GM18517 (cell line): Measurements from ENCODE around the gene NEURL3.
A peak's percentile ranks its signal among the peaks of the same experiment; 100 is the strongest.
"Not testable (repeated sequence)": the region's sequence is repeated elsewhere in the genome, so short reads cannot be mapped to it uniquely, and the experiment has no call there.

Source experiments
- ATAC-seq: cut with Tn5 transposase; IDR thresholded peaks from one replicate; pipeline ENCODE4 v1.9.1; 2021; ENCODE audit warnings: mild to moderate bottlenecking, moderate library complexity; ENCODE audit not compliant: unreplicated experiment

NEURL3 gene

DNA sequence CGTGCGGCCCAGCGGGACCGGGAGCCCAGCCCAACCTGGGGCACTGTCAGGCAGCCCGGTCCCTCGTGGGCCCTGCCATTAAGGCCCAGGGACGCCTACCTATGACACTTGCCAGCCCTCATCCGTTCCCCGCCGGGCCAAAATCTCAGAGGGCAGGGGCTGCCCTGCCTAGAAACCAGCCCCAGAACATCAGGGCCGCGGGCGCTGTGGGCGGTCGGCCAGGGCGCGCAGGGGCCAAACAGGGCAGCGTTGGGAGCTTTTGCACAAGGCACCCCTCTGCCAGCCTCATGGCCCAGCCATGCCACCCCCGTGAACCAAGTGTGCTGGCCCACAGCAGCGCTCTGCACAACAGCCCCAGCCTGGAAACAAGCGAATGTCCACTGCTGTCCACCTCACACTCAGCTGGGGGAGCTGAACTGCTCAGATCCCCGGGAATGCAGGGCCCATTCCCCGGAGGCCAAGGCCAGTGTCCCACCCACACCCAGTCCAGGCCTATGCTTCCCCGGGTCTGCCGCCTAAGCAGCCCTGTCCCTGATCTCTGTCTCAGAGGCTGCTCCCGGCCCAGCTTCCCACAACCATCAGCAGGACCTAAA, 3.5 kb upstream of the NEURL3 start:
- ATAC-seq, result no peak

DNA sequence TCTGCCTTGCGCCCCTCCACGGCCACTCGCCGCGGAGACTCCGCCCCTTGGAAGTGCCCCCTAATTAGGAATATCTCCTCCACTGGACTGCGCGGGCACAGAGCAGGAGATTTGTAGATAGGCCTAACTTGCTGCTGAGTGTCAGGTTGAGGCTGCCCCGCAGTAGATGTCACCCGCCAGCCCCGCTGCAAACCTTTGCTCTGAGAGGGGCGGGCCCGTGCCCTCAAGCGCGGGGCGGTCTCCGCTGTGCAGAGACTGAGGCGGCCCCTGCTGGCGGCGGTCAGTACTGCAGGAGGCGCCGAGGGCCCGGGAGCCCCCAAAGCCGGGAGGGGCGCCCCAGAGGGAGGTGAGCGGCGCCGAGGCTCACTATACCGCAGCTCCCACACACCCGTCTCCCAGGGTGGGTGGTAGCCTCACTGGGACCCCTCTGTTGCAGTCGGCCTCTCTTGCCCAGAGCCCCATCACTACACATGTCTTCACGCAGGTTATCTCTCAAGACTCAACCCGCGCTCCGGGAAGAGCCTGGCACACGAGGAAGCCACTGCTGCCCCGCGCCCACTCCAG, 2.9 kb upstream of the NEURL3 start:
- peak; percentile 56 for ATAC-seq

DNA sequence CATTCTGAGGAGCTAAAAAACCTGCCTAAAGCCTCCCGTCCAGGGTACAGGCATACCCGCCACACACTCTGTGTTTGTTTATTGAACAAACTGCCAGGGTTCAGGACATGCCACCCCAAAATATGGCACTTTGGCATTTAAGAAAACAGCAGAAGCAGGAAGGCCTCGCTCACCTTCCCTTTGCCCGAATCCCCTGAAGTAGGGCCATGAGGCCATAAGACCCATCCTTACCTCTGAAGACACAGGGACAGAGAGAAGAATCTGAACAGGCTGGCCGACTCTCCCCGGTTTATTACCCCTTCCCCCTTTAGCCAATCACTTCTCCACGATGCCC, 1.7 kb upstream of the NEURL3 start:
- ATAC-seq, result no peak

DNA sequence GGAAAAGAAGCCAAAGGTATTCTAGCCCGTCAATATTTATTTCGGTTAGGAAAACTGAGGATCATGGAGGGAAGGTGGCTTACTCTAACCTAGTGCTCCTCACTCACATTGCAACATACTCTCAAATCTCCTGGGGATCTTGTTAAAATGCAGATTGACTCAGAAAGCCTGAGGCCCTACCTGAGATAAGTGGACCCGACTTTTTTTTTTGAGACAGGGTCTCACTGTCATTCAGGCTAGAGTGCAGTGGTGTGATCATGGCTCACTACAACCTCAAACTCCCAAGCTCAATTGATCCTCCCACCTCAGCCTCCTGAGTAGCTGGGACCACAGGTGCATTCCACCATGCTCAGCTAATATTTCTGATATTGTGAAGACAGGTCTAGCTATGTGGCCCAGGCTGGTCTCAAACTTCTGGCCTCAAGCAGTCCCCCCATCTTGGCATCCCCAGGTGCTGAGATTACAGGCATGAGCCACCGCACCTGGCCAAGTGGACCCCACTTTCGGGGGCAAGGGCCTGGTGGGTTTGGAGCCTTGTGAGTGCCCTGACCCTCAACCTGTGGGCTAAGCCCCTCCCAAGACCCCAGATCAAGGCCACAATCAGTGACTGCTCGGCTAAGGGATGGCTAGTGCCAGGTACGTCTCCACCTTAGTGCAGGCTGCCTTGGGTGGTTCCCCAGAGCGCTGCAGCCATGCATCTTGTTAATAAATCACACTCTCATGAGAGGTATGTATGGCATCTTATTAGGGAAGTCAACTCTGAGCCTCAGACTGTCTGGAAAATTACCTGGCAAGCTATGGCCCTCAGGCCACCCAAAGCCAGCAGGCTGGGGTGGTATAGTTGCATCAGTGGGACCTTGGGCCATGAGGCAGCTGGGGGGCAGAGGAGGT, 1.1 kb upstream of the NEURL3 start:
- no peak for ATAC-seq

DNA sequence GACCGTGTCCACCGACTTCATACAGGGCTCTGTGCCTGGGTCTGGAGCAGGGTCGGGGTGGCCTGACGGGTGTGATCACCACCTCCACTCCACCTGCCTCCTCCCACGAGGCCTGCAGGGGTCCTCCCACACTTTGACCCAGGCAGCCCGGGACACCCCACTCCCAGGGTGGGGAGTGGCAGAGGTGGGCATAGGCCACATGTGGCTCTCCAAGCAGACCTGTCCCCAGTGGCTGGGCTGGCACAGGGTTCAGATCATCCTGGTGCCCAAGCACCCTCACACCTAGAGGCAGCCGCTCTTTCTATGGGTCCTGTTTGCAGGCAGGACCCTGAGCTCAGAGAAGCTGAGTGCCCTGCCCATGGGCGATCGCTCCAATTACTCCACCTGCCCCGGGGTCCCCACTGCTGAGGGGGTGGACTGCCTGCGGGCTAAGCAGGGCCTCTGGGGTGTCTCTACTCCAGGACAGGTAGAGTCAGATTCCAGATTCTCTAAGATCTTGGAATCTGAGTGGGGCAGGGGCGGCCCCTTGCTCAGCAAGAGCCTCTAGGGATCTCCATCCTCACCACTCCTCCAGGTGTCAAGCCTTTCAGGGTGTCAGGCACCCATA, 1.4 kb downstream of the NEURL3 start:
- no peak for ATAC-seq

DNA sequence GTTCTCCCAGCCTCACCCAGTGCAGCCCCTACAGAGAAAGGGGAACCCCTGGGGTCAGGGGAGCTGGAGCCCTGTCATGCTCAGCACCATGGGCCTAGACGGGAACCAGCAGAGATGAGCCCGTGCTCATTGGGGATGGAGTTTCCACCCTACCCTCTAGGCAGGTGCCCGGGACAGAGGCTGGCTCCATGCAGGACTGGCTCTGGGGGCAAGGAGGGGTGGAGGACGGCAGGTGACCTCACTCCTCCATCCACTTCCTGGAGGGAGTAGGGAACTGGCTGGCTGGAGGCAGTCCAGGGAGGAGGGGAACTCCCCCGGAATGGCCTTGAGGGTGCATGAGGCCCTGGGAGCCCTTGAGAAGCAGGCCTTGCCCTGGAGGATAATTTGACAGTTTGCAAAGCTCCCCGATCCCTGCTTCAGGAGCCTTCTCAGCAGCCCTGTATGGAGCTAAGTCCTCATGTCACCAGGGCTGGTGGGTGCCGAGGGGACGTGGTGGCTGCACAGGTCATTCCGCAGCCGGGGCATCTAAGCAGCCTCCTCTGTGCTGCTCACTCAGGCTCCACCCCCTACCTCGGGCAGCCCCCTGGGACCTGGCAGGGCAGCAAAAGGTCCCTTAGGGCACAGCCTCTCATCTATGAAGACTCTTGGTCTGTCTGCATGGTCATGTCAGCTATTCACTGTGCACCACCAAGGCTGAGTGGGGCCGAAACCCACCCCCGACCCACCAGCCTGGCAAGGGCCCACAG, 2.1 kb downstream of the NEURL3 start:
- ATAC-seq, result no peak

DNA sequence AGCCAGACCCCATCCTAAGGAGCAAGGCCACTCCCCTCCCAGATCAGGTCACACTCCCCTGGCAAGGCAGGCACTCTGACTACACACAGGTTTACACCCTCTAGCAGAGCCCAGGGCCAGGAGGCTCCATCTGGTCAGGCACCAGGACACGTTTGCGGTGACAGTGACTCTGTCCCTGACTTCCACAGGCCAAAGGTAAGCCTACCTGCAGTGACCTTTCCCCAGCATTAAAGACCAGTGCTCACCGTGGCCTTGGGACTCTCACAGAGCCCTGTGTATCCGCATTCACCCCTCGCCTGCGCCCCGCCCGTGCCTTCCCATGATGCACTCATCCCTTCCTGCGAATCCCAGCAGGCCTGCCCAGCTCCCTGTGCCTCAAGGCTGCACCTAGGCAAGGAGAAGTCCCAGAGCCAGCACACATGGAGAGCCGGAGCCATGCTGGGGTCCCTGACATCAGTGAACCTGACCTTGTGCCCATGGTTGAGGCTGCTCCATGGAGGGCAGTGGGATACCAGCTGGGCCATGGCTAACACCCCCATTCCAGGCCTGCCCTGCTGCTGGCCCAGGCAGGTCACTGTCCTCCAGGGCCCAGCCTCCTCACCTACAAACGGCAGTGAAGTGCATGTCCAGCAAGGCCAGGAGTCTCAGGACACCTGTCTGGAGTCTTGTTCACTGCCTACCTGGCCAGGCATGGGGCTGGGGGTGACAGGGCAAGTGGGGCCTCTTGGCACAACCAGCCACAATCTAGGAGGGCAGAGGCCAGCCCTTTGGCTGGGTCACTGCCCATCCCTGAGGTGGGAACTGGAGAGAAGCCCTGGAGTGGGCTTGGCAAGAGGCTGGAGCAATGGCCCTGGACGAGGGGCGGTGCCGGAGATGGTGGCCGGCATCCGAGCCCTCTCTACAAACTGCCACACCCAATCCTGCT, 3.0 kb downstream of the NEURL3 start:
- ATAC-seq, result no peak

DNA sequence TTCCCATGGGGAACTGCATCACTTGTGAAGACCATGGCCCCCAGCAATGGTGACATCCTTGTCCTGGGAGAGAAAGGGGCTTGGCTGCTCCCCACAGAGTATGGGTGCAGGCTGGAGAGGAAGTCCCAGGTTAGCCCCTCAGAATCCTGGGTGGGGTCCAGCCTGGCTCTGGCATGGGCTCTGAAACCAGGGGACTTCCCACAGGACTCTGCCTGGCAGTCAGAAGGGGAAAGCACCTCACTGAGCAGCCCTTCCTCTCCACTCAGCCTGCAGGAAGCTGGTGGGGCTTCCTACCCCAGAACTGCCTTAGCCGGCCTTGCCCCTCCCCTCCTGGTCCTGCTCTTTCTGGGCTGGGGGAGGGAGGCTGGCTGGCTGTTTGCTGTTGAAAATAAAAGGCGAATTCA, 3.7 kb downstream of the NEURL3 start:
- ATAC-seq, result no peak

DNA sequence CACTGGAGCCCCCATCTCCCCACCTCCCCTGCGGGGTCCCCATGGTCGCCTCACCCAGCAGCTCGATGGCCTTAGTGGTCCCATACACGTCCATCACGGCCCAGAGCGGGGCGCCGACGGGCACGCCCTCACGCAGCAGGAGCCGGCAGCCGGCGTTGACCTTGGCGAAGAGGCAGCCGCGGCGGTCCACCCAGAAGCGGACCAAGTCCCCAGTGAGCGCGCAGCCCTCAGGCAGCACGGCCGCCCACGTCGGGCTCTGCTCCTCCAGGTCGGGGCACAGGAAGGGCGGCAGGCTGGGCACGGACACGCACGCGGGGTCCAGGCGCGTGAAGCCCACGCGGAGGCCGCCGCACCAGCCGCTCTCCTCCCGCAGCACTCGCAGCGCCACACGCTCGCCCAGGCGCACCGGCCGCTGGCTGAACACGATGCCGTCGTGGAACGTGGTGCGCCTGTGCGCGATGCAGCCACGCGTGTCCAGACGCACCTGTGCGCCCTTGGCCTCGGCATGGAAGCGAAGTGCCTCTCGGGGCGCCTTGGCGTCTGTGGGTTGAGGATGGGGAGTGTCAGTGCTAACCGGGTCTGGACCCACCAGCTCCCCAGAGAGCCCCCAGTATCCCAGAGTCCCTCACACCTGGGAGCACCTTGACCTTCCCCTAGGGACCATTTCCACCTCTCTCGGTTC, 4.6 kb downstream of the NEURL3 start:
- no peak for ATAC-seq

DNA sequence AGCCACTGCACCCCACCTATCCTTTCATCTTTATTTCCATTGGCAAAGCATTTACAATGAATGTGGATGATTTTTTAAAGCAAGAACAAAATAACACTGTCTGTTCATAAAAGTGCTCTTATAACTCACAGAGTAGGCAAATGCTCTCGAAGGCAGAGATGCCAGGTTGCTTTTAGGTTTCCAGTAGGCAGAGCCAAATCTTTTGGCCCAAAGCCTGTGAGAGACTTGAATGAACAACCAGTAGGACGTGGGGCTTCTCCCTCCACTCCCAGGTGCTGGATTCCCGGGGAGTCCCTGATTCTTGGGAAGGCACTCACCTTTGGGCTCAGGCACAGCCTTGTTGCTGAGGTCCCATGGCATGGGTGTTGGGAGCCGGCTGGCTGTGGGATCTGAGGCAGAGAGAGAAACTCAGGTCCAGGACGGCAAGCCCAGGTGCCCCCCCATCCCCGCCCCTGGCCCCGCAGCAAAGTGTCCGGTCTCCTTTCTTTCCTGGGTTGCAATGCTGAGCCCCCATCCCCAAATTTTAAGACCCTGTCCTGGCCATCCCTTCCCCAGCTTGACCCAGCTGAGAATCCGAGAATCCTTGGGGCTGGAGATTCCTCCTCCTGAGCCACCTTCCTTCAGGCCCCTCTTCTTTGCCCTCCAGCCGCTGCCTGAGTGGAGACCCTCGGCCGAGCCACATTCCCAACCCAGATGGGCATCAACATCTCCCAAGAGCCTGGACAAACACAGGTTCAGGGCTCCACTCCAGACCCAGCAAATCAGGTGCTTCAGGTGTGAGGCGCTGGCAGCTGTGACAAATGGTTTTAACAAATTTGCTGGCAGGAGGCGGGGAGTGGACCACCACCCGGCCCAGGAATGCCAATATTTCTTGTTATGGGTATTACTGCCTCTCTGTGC, 5.8 kb downstream of the NEURL3 start:
- no peak for ATAC-seq

DNA sequence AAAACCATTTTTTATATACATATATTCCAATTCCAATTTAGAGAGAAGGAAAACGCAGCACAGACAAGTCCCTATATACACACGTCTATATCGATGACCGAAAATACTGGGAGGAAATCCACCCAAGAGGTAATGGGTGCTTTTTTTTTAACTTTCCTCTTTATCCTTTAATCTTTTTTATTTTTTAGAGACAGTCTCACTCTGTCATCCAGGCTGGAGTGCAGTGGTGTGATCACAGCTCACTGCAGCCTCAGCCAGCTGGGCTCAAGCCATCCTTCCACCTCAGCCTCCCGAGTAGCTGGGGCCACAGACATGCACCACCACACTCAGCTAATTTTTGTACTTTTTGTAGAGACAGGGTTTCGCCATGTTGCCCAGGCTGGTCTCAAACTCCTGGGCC, 6.5 kb downstream of the NEURL3 start:
- ATAC-seq, result not testable (repeated sequence)

DNA sequence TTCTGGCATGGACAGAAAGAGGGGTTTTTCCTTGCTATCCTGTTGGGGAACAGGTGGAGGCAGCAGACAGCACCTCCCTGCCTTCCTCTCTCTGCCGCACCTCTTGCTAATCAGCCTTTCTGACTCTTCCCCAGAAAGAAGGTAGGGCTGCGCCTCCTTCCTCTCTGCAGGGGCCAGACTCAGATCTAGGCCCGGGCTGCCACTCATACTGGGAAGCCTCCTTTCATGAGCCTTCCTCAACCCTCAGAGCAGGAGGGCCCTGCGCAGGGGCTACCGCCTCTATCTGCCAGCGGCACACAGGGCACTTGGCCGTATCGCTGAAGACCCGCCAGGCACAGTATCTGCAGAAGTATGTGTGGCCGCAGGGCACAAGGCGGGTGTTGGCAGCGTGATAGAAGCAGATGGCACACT, 7.1 kb downstream of the NEURL3 start:
- no peak for ATAC-seq

DNA sequence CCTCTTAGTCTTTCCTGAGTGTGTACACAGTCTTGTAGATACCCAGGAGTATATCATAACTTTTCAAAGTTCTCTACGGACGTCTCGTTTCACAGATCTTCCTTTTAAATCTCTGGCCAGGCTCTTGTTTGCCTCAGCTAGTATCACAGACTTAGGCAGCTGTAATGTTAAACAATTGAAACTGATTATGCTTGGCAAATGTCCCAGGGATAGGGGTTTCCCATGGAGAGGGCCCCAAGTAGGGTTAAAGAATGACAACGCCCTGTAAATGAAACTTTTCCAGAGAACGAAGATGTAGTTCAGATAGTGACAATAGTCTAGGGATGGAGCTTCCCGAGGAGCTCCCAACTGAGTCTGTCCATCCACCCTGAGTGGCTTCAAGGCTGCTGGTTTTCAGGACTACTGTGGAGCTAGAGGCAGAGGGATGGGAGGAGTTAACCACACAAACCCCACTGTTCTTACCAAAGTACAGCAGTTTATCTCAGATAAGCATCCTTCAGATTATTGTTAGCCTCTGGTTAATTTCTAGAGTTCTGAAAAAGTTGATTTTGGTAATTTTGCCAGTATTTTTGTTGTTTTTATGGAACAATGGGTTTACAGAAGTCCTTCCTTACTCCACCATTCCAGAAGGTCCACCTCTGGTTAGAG, 9.1 kb downstream of the NEURL3 start:
- no peak for ATAC-seq

DNA sequence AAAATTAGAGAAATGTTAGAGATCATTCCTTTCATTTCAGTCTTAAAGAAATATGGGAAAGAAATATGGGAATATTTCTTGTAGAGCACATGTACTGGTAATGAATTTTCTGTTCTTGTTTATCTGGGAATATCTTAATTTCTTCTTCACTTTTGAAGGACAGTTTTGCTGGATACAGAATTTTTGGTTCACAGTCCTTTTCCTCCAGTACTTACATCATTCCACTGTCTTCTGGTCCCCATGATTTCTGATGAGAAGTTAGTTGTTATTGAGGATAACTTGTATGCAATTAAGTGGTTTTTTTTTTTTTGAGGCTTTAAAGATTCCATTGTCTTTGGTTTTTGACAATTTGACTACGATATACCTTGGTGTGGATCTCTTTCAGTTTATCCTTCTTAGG, 11.0 kb downstream of the NEURL3 start:
- ATAC-seq, result no peak

DNA sequence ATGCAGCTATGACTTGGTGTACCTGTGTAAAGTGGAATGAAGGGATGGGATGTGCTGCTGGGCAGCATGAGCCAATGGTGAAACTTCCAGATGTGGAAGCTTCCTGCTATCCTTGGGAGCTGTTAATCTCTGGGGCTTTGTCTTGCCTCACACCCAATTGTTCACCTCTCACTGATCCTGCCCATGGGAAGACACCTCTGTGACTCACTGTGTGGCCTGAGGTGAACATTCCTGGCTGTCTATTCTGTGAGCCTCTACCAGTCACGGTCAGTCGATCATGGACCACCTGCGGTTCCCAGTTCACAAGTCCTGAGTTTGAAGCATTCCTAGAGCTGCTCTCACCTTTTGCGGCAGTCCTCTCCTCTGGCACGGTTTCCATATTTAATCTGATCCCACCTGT, 12.1 kb downstream of the NEURL3 start:
- ATAC-seq, result no peak

DNA sequence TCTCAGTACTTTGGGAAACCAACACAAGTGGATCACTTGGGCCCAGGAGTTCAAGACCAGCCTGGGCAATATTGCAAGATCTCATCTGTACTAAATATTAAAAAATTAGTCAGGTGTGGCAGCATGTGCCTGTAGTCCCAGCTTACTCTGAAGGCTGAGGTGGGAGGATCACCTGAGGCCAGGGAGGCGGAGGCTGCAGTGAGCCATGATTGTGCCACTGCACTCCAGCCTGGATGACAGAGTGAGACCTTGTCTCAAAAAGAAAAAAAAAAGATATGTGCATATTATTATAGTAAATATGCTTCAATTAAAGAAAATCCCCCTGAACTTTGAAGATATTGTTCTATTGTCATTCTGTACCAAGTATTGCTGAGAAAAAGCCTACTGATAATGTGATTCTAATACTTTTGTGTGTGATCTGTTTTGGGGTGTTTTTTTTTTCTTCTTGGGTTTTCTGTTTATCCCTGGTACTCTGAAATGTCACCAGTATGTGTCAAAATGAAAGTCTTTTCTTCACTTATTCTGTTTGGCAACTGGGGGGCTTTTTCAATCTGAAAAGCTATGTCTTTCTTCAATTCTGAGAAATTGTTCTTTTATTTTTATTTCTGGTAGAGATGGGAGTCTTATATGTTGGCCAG, 13.2 kb downstream of the NEURL3 start:
- ATAC-seq, result no peak

DNA sequence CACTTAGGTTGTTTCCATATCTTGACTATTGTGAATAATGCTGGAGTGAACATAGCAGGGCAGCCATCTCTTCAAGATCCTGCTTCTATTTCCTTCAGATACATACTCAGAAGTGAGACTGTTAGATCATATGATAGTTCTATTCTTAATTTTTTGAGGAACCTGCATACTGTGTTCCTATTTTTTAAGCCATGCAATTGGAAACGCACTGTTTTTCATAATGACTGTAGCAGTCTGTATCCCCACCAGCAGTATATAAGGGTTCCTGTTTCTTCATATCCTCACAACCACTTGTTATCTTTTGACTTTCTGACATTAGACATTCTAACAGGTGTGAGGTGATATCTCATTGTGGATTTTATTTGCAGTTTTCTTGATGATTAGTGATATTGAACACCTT, 15.5 kb downstream of the NEURL3 start:
- no peak for ATAC-seq

DNA sequence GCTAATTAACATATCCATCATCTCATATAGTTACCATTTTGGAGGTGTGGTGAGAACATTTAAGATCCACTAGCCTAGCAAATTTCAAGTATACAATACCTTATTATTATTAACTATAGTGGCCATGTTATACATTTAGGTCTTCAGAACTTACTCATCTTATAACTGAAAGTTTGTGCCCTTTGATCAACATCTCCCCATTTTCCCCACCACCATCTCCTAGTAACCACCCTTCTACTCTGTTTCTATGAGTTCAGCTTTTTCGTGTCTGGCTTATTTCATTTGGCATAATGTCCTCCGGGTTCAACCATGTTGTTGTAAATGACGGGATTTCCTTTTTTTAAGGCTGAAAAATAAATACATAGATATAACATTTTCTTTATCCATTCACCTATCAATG, 15.9 kb downstream of the NEURL3 start:
- no peak for ATAC-seq
